H1 (cell line): ENCODE data around the gene KIN. TPM values are rescaled to one million over a fixed set of nuclear protein-coding genes. Genes with fewer than 3 reads are reported as not detected.

Experiments
- BCL11A ChIP-seq, 2 experiments: IDR thresholded peaks; one replicate each; pipeline ENCODE4 v1.6.1; 2011; ENCODE audit warnings: low read depth in 2 of 2, low read length in 2 of 2, mild to moderate bottlenecking in 2 of 2
- KDM1A ChIP-seq: fragments of 200-600, 300-600 bp; sonication (generic); IDR thresholded peaks from 2 replicates; pipeline ENCODE4 v1.7.1; 2016; ENCODE audit warnings: mild to moderate bottlenecking, low read length, borderline replicate concordance
- MAFK ChIP-seq: IDR thresholded peaks from 2 replicates; pipeline ENCODE4 v1.6.1; 2012; ENCODE audit warnings: low read depth, mild to moderate bottlenecking, improper control_type of control experiment, low read length
- NANOG ChIP-seq: IDR thresholded peaks from 2 replicates; pipeline ENCODE4 v1.6.1; 2011; ENCODE audit warnings: low read length, low read depth, mild to moderate bottlenecking, inconsistent platforms; ENCODE audit not compliant: insufficient read depth, poor library complexity, severe bottlenecking
- polyA plus RNA-seq, 7 experiments: library from polyadenylated mRNA; depleted of rRNA in 3 of 7; stranded (reverse) in 5 of 7; unstranded in 2 of 7; fragments of >200 nt in 5 of 7; fragments of 200-250 nt in 2 of 7; gene quantifications; 1 replicate in 5 of 7; 2 replicates in 1 of 7; 4 replicates in 1 of 7; pipeline versions ENCODE4 v1.2.1 to v1.2.3, GENCODE V29; 2011 to 2013; ENCODE audit warnings: missing spikeins in 2 of 7, mixed read lengths in 2 of 7
- total RNA-seq: library from RNA; stranded (reverse); fragmentation: NEBNext Ultra II Directional; extraction: Animal tissue kit (Norgen Biotek cat#: 25700); gene quantifications from 2 replicates; pipeline ENCODE4 v1.2.1, GENCODE V29; 2021

The KIN gene
- total and polyA plus RNA-seq, 2 of the 8 experiments (the other 6 are each of a cell fraction or from before 2014, with no cell fraction given), result 3.7 to 16.5 TPM

DNA sequence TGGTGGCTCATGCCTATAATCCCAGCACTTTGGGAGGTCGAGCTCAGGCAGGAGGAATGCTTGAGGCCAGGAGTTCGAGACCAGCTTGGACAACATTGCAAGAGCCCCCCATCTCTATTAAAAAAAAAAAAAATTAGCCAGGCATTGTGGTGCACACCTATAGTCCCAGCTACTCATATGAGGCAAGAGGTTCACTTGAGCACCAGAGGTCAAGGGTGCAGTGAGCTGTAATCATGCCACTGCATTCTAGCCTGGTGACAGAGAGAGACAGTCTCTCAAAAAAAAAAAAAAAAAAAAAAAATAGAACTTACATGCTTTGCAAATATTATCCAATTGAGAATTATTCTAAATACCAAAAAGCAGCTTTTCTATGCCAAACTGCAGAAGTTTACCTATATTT lies 11.0 kb downstream of the KIN start (continued):
- no peak for TF ChIP-seq KDM1A
- TF ChIP-seq BCL11A (IDR thresholded peaks at IDR 0.05; ENCODE audit: low read depth in 2 of 2, low read length in 2 of 2), result no peak
- no peak for TF ChIP-seq MAFK
- no peak for TF ChIP-seq NANOG
